HCT116 (cell line): Measurements from ENCODE around the gene HLA-DPA1.
"Not testable (repeated sequence)": the region's sequence is repeated elsewhere in the genome, so short reads cannot be mapped to it uniquely, and the experiment has no call there.

Source experiments
- ATF3 ChIP-seq: IDR thresholded peaks from 2 replicates; pipeline ENCODE4 v1.6.1; 2012
- CBX3 ChIP-seq: IDR thresholded peaks from 2 replicates; pipeline ENCODE4 v1.6.1; 2012; ENCODE audit warnings: low read depth
- CTCF ChIP-seq, 3 experiments: fragments of 200-600 bp in 1 of 3; sonication (generic) in 1 of 3; IDR thresholded peaks in 2 of 3; conservative IDR thresholded peaks in 1 of 3; 2 replicates each; pipeline ENCODE4 v1.5.1; 2012 to 2017; ENCODE audit warnings: low read depth in 2 of 3, low read length in 2 of 3, antibody characterized with exemption in 1 of 3, borderline replicate concordance in 1 of 3, control low read depth in 1 of 3, mild to moderate bottlenecking in 1 of 3, mixed read lengths in 1 of 3, mixed run types in 1 of 3, moderate library complexity in 1 of 3; ENCODE audit not compliant: insufficient read depth in 1 of 3
- EZH2 ChIP-seq: fragments of 200-600 bp; sonication (generic); IDR thresholded peaks from 2 replicates; pipeline ENCODE4 v1.6.1; 2017; ENCODE audit warnings: antibody characterized with exemption, mixed run types
- FOSL1 ChIP-seq: IDR thresholded peaks from 2 replicates; pipeline ENCODE4 v1.6.1; 2012; ENCODE audit warnings: low read depth
- POLR2A ChIP-seq: IDR thresholded peaks from 2 replicates; pipeline ENCODE4 v1.7.0; 2011; ENCODE audit warnings: borderline replicate concordance; ENCODE audit not compliant: insufficient read depth, insufficient read length; ENCODE audit errors: extremely low read depth
- POLR2AphosphoS5 ChIP-seq: IDR thresholded peaks from 2 replicates; pipeline ENCODE4 v1.6.1; 2011; ENCODE audit warnings: mild to moderate bottlenecking, low read depth, low read length, moderate library complexity
- REST ChIP-seq: IDR thresholded peaks from 2 replicates; pipeline ENCODE4 v1.6.1; 2012; ENCODE audit warnings: low read depth
- SP1 ChIP-seq: IDR thresholded peaks from 2 replicates; pipeline ENCODE4 v1.6.1; 2012; ENCODE audit warnings: low read depth
- SRF ChIP-seq: IDR thresholded peaks from 2 replicates; pipeline ENCODE4 v1.6.1; 2012; ENCODE audit warnings: low read depth

GRCh38 chr6:33063435-33063834 is 10.0 kb downstream of the HLA-DPA1 start:
- not testable (repeated sequence) for TF ChIP-seq CTCF (IDR thresholded peaks at IDR 0.05 in 2 of 3, conservative IDR thresholded peaks at IDR 0.05 in 1 of 3; ENCODE audit: borderline replicate concordance in 1 of 3, insufficient read depth in 1 of 3, low read depth in 2 of 3, low read length in 2 of 3); POLR2AphosphoS5; EZH2; REST; POLR2A; FOSL1; ATF3; SP1; SRF; CBX3
